ENCODE data around the gene PEAK1. TPM values are rescaled to one million over a fixed set of nuclear protein-coding genes. Genes with fewer than 3 reads are reported as not detected.

The PEAK1 gene
- total RNA-seq, 1 experiment from 2014 or later: 21.2 TPM

DNA sequence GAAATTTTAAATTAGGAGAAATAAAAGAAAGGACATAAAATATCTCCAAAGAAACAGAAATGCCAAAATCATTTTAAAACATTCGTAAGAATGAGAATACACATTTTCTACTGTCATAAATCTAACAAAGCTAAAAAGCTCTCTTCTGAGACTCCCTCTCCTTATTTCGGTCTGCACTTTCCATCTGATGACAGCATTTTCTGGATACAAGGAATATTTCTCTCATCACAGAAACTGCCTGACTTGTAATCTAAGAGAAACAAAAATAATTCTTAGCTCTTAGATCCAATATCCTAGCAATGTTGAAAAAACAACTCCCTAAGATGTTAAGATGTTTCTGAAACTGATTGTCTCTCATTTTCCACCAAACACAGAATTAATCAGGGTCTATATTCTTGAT lies 93.5 kb downstream of the PEAK1 start:
- H3K23me2 ChIP-seq (ENCODE audit: insufficient read length, low read depth, low read length, poor library complexity, severe bottlenecking): no peaks in the 10 kb centered on the region
- H3K9ac ChIP-seq (ENCODE audit: extremely low read depth, insufficient read length, low read length): no peak overlapping the region
- no peaks in the 10 kb centered on the region for H3K9me3 ChIP-seq (ENCODE audit: control insufficient read depth, low read depth, low read length)
- no peaks in the 10 kb centered on the region for H3K27me3 ChIP-seq (ENCODE audit: insufficient read depth, low read length)
- H4K20me1 ChIP-seq (ENCODE audit: control insufficient read depth, insufficient read depth, insufficient read length): no peaks in the 10 kb centered on the region
- peak overlapping the region in 1 of 3 experiments; percentile 12; a peak in 1 of 7 replicates for H3K27ac Mint-ChIP-seq
- no peak for DNase-seq
- no peak overlapping the region for H2AFZ ChIP-seq (ENCODE audit: low read length)
- H4K91ac ChIP-seq (ENCODE audit: insufficient read length, low read depth, low read length): no peak overlapping the region
- H3K4me3 Mint-ChIP-seq: no peak overlapping the region
- H2AK5ac ChIP-seq (ENCODE audit: insufficient read length, low read length): no peak overlapping the region
- peaks cover 12 to 25% of the 10 kb centered on the region in 2 experiments for H3K4me1 Mint-ChIP-seq
- no peak overlapping the region for H2BK15ac ChIP-seq (ENCODE audit: low read depth, low read length)
- no CpG with 5 or more reads among the region's 2 CpGs for WGBS (ENCODE audit: extremely low coverage, insufficient read length, low lambda C conversion rate)
- no peak overlapping the region for H3K56ac ChIP-seq (ENCODE audit: insufficient read length, low read depth, low read length)
- no peak overlapping the region for H2BK12ac ChIP-seq (ENCODE audit: insufficient read length, low read depth, low read length)
- no peak overlapping the region for H3K23ac ChIP-seq (ENCODE audit: insufficient read length, low read depth, low read length)
- no peak overlapping the region for H3K27ac ChIP-seq (ENCODE audit: insufficient read length, low read depth, low read length)
- peaks cover 4 to 6% of the 10 kb centered on the region in 2 experiments; a peak in 2 of 5 replicates for H3K9me3 Mint-ChIP-seq
- H3K14ac ChIP-seq (ENCODE audit: insufficient read depth, low read length): no peak overlapping the region
- H3K4ac ChIP-seq (ENCODE audit: low read depth, low read length): no peak overlapping the region
- H3K18ac ChIP-seq (ENCODE audit: insufficient read length, low read depth, low read length): no peak overlapping the region
- no peak overlapping the region for H4K8ac ChIP-seq (replicated peaks; ENCODE audit: insufficient read length, low read depth, low read length)
- H3K4me1 ChIP-seq (ENCODE audit: insufficient read depth, low read length): no peaks in the 10 kb centered on the region
- no peaks in the 10 kb centered on the region for H3K79me1 ChIP-seq (ENCODE audit: insufficient read depth, low read depth, low read length, poor library complexity, severe bottlenecking)
- H3K4me2 ChIP-seq (ENCODE audit: insufficient read depth, insufficient read length, low read length): no peak overlapping the region
- H3K79me2 ChIP-seq (ENCODE audit: insufficient read depth, low read length): no peaks in the 10 kb centered on the region; the same call in 1 of the 2 replicates
- H2BK5ac ChIP-seq (ENCODE audit: insufficient read length, low read length): no peak overlapping the region
- no peak overlapping the region for H2BK20ac ChIP-seq (ENCODE audit: low read depth, low read length, poor library complexity, severe bottlenecking)
- peaks cover 4 to 13% (median 5%) of the 10 kb centered on the region in 3 experiments; a peak in 5 of 7 replicates for H3K36me3 Mint-ChIP-seq (ENCODE audit: insufficient read depth in 1 of 3, low read depth in 3 of 3)
- H4K5ac ChIP-seq (ENCODE audit: insufficient read length, low read depth, low read length): no peak overlapping the region
- no peak overlapping the region for H3T11ph ChIP-seq (ENCODE audit: low read length)
- TF ChIP-seq, protein P1, sequence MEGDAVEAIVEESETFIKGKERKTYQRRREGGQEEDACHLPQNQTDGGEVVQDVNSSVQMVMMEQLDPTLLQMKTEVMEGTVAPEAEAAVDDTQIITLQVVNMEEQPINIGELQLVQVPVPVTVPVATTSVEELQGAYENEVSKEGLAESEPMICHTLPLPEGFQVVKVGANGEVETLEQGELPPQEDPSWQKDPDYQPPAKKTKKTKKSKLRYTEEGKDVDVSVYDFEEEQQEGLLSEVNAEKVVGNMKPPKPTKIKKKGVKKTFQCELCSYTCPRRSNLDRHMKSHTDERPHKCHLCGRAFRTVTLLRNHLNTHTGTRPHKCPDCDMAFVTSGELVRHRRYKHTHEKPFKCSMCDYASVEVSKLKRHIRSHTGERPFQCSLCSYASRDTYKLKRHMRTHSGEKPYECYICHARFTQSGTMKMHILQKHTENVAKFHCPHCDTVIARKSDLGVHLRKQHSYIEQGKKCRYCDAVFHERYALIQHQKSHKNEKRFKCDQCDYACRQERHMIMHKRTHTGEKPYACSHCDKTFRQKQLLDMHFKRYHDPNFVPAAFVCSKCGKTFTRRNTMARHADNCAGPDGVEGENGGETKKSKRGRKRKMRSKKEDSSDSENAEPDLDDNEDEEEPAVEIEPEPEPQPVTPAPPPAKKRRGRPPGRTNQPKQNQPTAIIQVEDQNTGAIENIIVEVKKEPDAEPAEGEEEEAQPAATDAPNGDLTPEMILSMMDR (conservative IDR thresholded peaks at IDR 0.05): no peak
- no peaks in the 10 kb centered on the region for H3K27me3 Mint-ChIP-seq (ENCODE audit: low read depth)
- no peak overlapping the region for H2BK120ac ChIP-seq (ENCODE audit: low read depth, low read length, poor library complexity, severe bottlenecking)

All from H9 (cell line).